Measurements from ENCODE around the gene ARHGAP6.
"Not testable (repeated sequence)": the region's sequence is repeated elsewhere in the genome, so short reads cannot be mapped to it uniquely, and the experiment has no call there.

The ARHGAP6 gene

DNA sequence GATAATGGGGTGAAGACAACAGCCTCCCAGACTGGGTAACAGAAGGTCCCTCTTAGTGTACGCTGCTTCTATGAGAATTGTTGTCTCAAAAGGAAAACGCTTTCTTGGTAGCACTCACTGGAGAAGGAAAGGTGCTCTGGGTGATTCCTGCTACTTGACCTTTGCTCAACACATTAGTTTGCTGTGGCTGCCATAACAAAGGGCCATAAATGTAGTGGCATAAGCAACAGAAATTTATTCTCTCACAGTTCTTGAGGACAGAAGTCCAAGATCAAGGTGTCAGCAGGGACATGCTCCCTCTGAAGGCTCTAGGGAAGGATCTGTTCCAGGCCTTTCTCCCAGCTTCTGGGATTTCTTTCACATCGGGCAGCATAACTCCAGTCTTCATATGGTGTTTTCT, 535.6 kb downstream of the ARHGAP6 start:
- no peaks in the 10 kb centered on the region for H3K36me3 Mint-ChIP-seq (ENCODE audit: low read depth)
- no peak overlapping the region for H3K27ac Mint-ChIP-seq
- no peak overlapping the region for H3K4me3 Mint-ChIP-seq
- H3K9me3 Mint-ChIP-seq: no peaks in the 10 kb centered on the region
- H3K4me1 Mint-ChIP-seq (ENCODE audit: low read depth): no peaks in the 10 kb centered on the region
- H3K27me3 Mint-ChIP-seq: no peaks in the 10 kb centered on the region

DNA sequence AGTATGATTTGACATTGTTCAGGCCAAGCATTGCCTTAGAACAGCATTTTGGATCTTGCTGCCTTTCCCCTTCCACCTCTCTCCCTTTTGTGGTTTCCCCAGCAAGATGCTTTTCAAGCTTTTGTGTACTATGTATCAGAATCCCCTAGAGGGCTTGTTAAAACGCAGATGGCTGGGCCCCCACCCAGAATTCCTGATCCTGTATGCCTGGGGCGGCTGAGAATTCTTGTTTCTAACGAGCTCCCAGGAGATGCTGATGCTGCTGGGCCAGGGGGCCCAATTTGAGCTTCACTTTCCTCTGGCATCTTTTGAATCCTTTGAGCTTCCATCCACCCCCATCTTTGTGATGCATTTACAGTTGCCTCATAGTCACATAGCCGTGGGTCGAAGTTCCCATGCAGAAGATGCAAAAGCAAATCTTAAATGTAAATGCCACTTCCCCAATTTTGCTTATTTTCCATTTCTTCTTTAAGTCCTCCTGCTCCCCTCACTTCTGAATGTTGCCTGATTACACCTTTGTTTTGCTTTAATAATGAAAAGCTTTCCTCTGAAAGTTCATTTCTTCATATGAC, 536.1 kb downstream of the ARHGAP6 start:
- H3K36me3 Mint-ChIP-seq (ENCODE audit: low read depth): no peaks in the 10 kb centered on the region
- no peaks in the 10 kb centered on the region for H3K27me3 Mint-ChIP-seq
- no peaks in the 10 kb centered on the region for H3K4me1 Mint-ChIP-seq (ENCODE audit: low read depth)
- no peaks in the 10 kb centered on the region for H3K9me3 Mint-ChIP-seq
- no peak overlapping the region for H3K27ac Mint-ChIP-seq
- no peak overlapping the region for H3K4me3 Mint-ChIP-seq

DNA sequence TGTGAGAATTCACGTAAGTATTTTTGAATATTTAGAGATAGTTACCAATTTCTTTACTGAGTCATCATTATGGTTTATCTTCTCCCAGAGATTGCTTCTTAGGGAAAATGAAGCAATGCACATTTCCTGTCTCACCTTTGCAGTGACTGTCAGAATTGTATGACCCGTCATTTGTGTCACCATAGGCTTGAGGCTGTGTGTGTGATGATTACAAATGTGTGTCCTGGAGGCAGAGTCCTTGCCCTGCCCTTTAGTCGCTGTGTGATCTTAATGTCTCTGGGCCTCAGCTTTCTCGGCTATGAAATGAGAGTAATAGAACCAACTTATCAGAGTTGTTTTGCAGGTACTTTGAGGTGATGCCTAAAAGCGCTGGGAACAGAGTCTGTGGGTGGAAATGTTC, 540.7 kb downstream of the ARHGAP6 start:
- H3K27ac Mint-ChIP-seq: no peak overlapping the region
- no peak overlapping the region for H3K4me3 Mint-ChIP-seq
- H3K36me3 Mint-ChIP-seq (ENCODE audit: low read depth): peaks cover 25% of the 10 kb centered on the region
- H3K4me1 Mint-ChIP-seq (ENCODE audit: low read depth): no peaks in the 10 kb centered on the region
- H3K27me3 Mint-ChIP-seq: no peaks in the 10 kb centered on the region
- H3K9me3 Mint-ChIP-seq: peaks cover 3% of the 10 kb centered on the region

DNA sequence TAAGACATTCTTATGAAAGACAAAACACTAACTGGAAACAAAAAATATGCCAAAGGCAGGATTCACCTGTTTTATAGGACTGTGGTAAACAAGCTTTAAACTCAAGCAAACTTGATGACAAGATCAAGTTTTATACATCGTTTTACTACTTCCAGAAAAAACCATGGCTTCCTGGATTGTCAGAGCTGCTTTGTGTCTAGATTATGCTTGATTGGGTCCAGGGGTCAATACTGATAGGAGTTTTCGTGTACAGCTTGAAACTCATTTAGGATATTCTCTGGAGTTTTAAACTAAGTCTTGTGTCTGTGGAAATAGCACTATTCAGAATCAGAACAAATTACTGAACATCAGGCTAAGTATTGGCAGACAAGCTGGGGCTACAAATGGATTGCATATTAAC, 541.6 kb downstream of the ARHGAP6 start:
- Mint-ChIP-seq H3K27ac (no peak overlapping the region), H3K9me3 (peaks cover 3% of the 10 kb centered on the region), H3K4me1 (ENCODE audit: low read depth) (no peaks in the 10 kb centered on the region), H3K4me3 (no peak overlapping the region), H3K27me3 (no peaks in the 10 kb centered on the region), H3K36me3 (ENCODE audit: low read depth) (peaks cover 32% of the 10 kb centered on the region)

DNA sequence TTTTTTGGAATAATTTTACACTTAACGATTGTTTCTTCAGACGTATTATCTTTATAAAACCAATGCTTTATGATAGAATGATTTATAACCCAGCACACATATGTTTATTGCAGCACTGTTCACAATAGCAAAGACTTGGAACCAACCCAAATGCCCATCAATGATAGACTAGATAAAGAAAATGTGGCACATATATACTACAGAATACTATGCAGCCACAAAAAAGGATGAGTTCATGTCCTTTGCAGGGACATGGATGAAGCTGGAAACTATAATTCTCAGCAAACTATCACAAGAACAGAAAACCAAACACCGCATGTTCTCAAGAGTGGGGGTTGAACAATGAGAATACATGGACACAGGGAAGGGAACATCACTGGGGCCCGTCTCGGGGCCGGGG, 542.6 kb downstream of the ARHGAP6 start:
- not testable (repeated sequence) for H3K4me3 Mint-ChIP-seq; H3K4me1 Mint-ChIP-seq (ENCODE audit: low read depth); H3K27me3 Mint-ChIP-seq; H3K9me3 Mint-ChIP-seq; H3K27ac Mint-ChIP-seq
- H3K36me3 Mint-ChIP-seq (ENCODE audit: low read depth): peaks cover 36% of the 10 kb centered on the region

DNA sequence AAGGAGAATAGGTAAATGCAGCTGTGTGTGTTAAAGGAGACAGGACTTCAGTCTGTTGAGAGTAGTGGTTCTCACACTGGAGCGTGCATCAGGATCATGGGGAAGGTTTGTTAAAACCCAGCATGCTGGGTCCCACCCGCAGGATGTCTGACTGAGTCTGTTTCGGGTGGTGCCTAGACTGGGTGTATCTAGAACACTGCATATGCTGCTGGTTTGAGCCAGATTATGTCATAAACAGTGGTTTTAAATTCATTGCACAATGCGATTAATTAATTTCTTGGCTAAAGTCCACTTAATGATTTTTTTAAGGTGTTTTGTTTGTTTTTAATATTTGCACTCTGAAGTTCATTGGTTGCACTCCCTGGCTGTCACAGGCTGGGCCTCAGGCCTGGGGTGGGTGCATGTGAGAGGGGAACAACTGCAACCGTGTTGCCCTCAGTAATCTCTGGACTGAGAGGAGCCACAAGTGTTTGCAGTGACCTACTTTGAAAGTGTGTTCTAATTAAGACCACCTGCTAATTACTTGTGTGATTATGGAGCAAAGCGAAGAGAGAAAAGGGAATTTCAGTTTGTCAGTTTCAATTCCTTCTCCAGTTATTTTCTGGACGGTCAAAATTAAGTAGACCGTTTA, 546.3 kb downstream of the ARHGAP6 start:
- H3K27ac Mint-ChIP-seq: no peak overlapping the region
- H3K4me1 Mint-ChIP-seq (ENCODE audit: low read depth): no peaks in the 10 kb centered on the region
- H3K4me3 Mint-ChIP-seq: no peak overlapping the region
- H3K27me3 Mint-ChIP-seq: no peaks in the 10 kb centered on the region
- H3K36me3 Mint-ChIP-seq (ENCODE audit: low read depth): peaks cover 50% of the 10 kb centered on the region
- H3K9me3 Mint-ChIP-seq: peaks cover 3% of the 10 kb centered on the region

DNA sequence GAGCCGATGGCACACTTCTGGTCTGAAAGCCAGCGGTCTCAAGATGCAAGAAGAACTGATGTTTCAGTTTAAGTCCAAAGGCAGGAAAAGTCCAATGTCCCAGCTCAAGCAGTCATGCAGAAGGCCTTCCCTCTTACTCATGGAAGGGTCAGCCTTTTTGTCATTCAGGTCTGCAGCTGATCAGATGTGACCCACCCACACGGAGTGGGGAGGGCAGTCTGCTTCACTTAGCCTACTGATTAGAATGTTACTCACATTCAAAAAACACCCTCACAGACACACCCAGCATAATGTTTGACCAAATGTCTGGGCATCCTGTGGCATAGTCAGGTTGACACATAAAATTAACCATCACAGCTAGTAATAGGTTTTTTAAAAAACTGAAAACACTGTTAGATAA, 548.0 kb downstream of the ARHGAP6 start:
- Mint-ChIP-seq H3K27me3 (no peaks in the 10 kb centered on the region), H3K36me3 (ENCODE audit: low read depth) (peaks cover 47% of the 10 kb centered on the region), H3K4me3 (no peak overlapping the region), H3K27ac (no peak overlapping the region), H3K4me1 (ENCODE audit: low read depth) (peaks cover 14% of the 10 kb centered on the region), H3K9me3 (peaks cover 3% of the 10 kb centered on the region)

DNA sequence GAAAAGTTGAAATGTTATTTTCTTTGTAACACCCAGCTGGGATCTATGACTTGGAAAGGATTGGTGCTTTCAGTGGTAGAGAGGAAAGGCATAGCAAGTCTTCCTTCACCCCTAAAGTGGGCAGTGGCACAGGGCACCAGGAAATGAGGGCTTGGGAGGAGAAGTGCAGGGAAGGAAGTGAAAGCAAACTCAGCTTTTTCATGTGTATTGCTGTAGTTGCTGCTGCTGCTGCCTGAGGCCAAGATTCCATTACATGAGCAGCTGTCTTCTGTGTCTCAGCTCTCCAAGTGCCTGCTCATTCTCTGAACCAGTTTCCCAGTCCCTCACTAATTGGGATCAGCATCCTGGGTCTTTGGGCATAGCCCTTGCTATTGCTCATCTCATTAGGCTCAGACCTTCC, 552.0 kb downstream of the ARHGAP6 start:
- peaks cover 18% of the 10 kb centered on the region for H3K36me3 Mint-ChIP-seq (ENCODE audit: low read depth)
- no peaks in the 10 kb centered on the region for H3K27me3 Mint-ChIP-seq
- no peaks in the 10 kb centered on the region for H3K9me3 Mint-ChIP-seq
- peak overlapping the region; percentile 60 for H3K4me3 Mint-ChIP-seq
- H3K27ac Mint-ChIP-seq: peak overlapping the region; percentile 74
- H3K4me1 Mint-ChIP-seq (ENCODE audit: low read depth): peaks cover 26% of the 10 kb centered on the region

DNA sequence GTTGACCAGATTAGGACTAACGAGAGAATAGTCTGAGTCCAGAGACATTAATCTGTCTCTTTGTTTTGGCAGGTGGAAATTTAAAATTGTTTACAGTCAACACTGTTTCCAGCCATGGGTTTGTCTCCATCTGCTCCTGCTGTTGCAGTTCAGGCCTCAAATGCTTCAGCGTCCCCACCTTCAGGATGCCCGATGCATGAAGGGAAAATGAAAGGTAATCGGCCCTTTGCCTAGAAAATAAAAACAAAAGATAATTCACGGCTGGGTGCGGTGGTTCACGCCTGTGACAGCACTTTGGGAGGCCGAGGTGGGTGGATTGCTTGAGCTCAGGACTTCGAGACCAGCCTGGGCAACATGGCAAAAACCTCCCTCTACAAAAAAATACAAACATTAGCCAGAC, 553.8 kb downstream of the ARHGAP6 start:
- H3K27me3 Mint-ChIP-seq: no peaks in the 10 kb centered on the region
- peaks cover 26% of the 10 kb centered on the region for H3K4me1 Mint-ChIP-seq (ENCODE audit: low read depth)
- peaks cover 12% of the 10 kb centered on the region for H3K36me3 Mint-ChIP-seq (ENCODE audit: low read depth)
- H3K4me3 Mint-ChIP-seq: no peak overlapping the region
- H3K27ac Mint-ChIP-seq: peak overlapping the region; percentile 95
- no peaks in the 10 kb centered on the region for H3K9me3 Mint-ChIP-seq

DNA sequence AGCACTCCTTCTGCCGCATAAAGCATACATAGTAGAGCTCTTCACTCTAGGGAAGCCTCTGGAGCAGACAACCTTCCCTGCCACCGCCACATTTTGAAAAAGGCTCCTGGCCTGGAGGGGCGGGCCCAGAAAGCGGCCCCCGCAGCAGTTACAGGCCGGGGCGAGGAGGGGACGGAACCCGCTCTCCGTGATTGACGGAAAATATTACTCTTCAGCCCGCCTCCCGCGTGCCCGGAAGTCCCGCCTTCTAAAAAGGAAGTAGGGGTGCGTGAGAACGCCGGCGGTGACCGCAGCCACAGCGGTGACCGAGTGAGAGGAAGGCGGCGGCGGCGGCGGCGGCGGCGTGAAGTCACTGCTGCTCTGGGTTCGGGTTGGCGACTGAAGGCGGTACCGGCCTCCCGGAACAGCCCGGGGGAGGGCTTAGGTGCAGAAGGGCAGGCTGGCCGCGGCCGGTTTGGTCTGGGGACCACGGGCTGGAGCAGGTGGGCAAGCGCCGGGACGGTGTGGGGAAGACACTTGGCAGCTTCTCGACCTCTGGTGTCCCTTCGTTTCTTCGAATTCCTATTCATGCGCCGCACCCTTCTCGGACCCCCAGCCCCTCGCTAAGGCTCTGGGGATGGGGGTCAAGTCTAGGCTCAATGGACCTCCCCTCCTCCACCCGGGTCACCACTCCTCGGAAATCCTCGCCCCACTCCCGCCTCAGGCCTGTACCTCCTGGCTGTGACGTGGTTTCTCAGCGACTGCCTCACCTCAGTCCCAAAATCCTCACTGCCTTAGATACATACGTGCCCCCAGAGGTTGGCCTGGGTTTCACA, 554.5 kb downstream of the ARHGAP6 start, which contains the start of gene HCCS:
Gene HCCS (plus strand): TSS at position 296 of the 815 bp plus-strand sequence. CDS start 729 bp downstream, outside the sequence.
- Mint-ChIP-seq H3K27ac (peak within 1 kb of the TSS; percentile 95), H3K9me3 (no peaks in the 10 kb centered on the region), H3K4me3 (no peak within 1 kb of the TSS), H3K36me3 (ENCODE audit: low read depth) (peaks cover 10% of the 10 kb centered on the region), H3K27me3 (no peaks in the 10 kb centered on the region), H3K4me1 (ENCODE audit: low read depth) (peaks cover 26% of the 10 kb centered on the region)

DNA sequence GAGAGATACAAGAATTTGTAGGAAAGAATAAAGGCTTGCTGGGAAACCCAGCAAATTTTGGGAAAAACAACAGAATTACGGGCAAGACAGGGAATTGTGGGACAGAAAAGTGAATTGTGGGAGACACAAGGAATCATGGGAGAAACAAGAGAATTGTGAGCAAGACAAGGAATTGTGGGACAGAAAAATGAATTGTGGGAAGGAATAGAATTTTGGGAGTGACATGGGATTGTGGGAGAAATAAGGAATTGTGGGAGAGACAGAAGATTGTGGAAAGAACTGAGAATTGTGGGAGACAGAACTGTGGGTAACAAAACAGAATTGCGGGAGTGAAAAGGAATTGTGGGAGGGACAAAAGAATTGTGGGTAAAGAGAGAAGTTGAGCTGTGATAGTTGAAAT, 555.8 kb downstream of the ARHGAP6 start:
- Mint-ChIP-seq H3K4me1 (ENCODE audit: low read depth) (peaks cover 26% of the 10 kb centered on the region), H3K27ac (no peak overlapping the region), H3K4me3 (no peak overlapping the region), H3K9me3 (no peaks in the 10 kb centered on the region), H3K36me3 (ENCODE audit: low read depth) (peaks cover 5% of the 10 kb centered on the region), H3K27me3 (no peaks in the 10 kb centered on the region)

DNA sequence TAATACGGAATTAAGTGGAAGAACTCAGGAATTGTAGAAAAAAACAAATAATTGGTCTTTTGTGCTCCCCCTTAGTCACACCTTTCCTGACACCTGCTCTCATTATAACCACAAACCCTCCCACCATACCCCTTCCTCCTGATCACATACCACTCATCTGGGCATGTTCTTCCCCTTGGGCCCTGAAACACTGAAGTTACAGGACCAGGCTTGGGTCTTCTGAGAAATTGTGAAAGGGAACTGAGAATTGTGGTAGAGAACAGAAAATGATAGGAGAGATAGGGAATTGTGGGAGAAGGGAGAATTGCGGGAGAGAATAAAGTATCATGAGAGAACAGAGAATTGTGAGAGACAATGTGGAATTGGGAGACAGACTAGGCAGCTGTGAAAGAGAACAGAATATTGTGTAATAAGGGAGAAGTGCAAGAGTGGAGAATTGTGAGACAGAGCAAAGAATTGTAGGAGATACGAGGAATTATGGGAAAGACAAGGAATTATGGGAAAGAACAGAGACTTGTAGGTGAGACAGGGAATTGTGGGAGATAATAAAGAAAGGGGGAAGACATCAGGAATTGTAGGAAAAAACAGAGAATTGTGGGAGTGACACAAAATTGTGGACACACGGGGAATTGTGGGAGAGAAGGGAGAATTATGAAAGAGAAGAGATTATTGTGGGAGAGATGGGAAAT, 557.3 kb downstream of the ARHGAP6 start:
- Mint-ChIP-seq H3K9me3 (no peaks in the 10 kb centered on the region), H3K4me3 (no peak overlapping the region), H3K27me3 (no peaks in the 10 kb centered on the region), H3K4me1 (ENCODE audit: low read depth) (peaks cover 18% of the 10 kb centered on the region), H3K36me3 (ENCODE audit: low read depth) (peaks cover 3% of the 10 kb centered on the region), H3K27ac (no peak overlapping the region)

DNA sequence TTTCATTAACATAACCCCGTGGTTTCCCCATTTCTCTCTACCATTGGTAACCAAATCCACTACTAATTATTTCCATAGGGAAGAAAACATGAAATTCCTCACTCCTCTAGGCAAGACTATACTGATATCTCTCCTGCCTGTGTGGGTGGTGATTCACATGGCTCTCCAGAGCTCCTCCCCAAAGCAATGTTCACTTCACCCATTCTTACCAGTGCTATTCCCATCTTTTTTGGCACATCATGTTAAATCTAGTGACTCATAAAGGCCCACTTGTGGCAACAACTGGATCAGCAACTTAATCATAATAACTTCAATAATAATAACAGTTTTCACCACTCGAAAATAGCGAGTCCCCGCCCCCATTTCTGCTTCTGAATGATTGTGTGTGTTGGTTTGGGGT, 560.6 kb downstream of the ARHGAP6 start:
- Mint-ChIP-seq H3K4me3 (no peak overlapping the region), H3K4me1 (ENCODE audit: low read depth) (peaks cover 2% of the 10 kb centered on the region), H3K36me3 (ENCODE audit: low read depth) (peaks cover 3% of the 10 kb centered on the region), H3K9me3 (no peaks in the 10 kb centered on the region), H3K27ac (no peak overlapping the region), H3K27me3 (no peaks in the 10 kb centered on the region)

DNA sequence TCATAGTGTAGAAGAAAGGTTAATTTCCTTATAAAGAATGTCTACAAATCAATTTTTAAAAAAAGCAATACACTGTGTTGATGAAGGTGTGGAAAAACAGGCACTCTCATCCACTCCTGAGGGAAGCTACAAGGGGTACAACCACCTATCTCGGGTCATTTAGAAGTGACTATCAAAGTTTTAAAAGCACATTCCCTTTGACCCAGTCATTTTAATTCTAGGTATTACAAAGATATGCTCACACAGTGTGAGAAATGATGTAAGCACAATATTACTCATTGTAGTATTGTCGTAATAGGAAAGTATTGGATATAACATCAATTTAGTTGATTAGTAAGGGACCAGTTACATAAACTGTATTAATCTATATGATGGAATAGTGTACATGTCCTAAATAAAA, 562.0 kb downstream of the ARHGAP6 start:
- Mint-ChIP-seq H3K27me3 (no peaks in the 10 kb centered on the region), H3K36me3 (ENCODE audit: low read depth) (peaks cover 3% of the 10 kb centered on the region), H3K4me1 (ENCODE audit: low read depth) (peaks cover 2% of the 10 kb centered on the region)

DNA sequence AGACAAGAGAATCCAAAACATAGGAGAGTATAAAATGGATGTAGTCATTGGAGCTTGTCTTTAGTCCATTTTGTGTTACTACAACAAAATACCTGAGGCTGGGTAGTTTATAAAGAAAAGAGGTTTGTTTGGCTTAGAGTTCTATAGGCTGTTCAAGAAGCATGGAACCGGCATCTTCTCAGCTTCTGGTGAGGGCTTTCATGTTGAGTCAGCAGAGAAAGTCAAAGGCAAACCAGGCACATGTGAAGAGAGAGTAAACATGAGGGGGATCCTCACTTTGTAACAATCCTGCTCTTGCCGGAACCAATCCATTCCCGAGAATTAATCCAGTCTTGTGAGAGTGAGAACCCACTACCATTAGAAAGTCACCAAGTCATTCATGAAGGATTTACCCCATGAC, 562.7 kb downstream of the ARHGAP6 start:
- Mint-ChIP-seq H3K36me3 (ENCODE audit: low read depth) (peaks cover 3% of the 10 kb centered on the region), H3K27ac (no peak overlapping the region), H3K4me3 (no peak overlapping the region), H3K27me3 (no peaks in the 10 kb centered on the region), H3K9me3 (no peaks in the 10 kb centered on the region), H3K4me1 (ENCODE audit: low read depth) (peaks cover 2% of the 10 kb centered on the region)

More for the DNA sequence above, 562.0 kb downstream of the ARHGAP6 start:
- Mint-ChIP-seq H3K4me3 (no peak overlapping the region), H3K9me3 (no peaks in the 10 kb centered on the region), H3K27ac (no peak overlapping the region)

All from stimulated activated naive CD8-positive, alpha-beta T cell treated with anti-CD3 and anti-CD28 coated beads, Interleukin-15, Interleukin-2, amounts not matched to agents 100 ng/mL and 50 ng/mL, for 24 hours (primary cell).